Measurements from ENCODE around the gene RAB24. TPM values are rescaled to one million over a fixed set of nuclear protein-coding genes. Genes with fewer than 3 reads are reported as not detected.
A peak's percentile ranks its signal among the peaks of the same experiment; 100 is the strongest.

Gene RAB24
- polyA plus RNA-seq, 1 donor from 2014 or later = 79.0 TPM

DNA sequence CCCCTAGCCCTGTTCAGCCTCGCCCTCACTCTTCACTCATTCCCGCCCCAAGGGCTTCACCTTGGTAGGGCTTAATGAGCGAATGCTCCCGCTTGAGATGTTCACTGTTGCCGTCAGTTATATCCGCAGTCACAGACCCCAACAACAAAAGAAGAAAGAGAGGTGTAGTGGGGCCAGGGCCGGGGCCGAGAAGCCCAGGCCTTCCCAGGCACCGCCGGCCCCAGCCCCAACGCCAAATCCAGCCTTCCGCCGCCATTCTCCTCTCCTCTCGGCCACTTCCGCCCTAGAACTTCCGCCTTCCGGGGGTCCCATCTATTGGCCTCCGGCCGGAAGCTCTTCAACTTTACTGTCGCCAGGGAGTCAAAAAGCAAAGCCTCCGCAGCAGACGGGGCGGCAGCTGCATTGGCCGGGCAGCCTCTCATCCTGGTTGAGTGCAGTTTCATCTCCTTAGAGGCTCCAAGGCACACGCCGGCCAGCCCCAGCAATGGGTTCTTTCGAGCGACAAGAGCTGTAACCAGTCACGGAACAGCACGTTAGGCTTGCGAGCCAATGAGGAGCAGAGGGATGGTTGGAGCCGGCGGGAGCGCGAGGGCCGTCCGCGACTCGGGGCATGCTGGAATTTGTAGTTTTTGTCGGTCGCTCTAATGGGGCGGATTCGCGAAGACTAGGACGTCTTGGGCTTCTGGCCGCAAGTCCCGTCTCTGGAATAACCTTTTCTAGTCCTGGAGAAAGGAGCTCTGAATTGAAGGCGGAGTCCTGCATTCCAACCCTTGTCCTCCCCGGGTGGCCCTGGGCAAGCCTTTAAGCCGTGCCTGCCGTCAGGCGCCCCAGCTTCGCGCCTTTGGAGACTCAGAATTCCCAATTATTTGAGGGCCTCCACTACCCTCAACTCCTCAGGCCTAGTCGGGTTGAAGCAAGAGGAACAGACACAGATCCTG, 48.1 kb upstream of the RAB24 start, which contains the start of gene LMAN2:
TSS of gene LMAN2 (minus strand) at position 277 of the 938 bp plus-strand sequence. CDS start at position 256, 21 bp downstream.
- Histone ChIP-seq H3K27me3 (ENCODE audit: insufficient read depth, low read depth, low read length) (no peaks in the 10 kb centered on the region), H3K4me2 (ENCODE audit: low read length) (peak within 1 kb of the TSS; percentile 74), H2AFZ (ENCODE audit: low read depth, low read length) (peak within 1 kb of the TSS; percentile 86), H3F3A (ENCODE audit: insufficient read depth, low read length, poor library complexity, severe bottlenecking) (no peaks in the 10 kb centered on the region), H4K20me1 (ENCODE audit: insufficient read depth) (no peaks in the 10 kb centered on the region), H3K27ac (ENCODE audit: low read length) (peak within 1 kb of the TSS; percentile 91), H3K36me3 (ENCODE audit: insufficient read depth, low read length) (no peaks in the 10 kb centered on the region), H3K9me3 (ENCODE audit: low read length) (no peaks in the 10 kb centered on the region), H3K9me2 (ENCODE audit: insufficient read depth, low read length) (no peaks in the 10 kb centered on the region), H3K4me3 (ENCODE audit: low read length) (peak within 1 kb of the TSS; percentile 84), H3K79me2 (replicated peaks; ENCODE audit: insufficient read depth, low read length) (peaks cover 33% of the 10 kb centered on the region), H3K9ac (ENCODE audit: low read length) (peak within 1 kb of the TSS; percentile 88)
- peak; percentile 50 for TF ChIP-seq TAF1 (IDR thresholded peaks at IDR 0.05; ENCODE audit: low read depth)
- TF ChIP-seq POLR2AphosphoS5 (IDR thresholded peaks at IDR 0.05) = peak; percentile 90
- peak; percentile 80 for TF ChIP-seq MXI1 (conservative IDR thresholded peaks at IDR 0.05; ENCODE audit: poor library complexity, severe bottlenecking)
- TF ChIP-seq EZH2 (IDR thresholded peaks at IDR 0.05; ENCODE audit: borderline replicate concordance, insufficient read depth, low read length, poor library complexity, severe bottlenecking) = no peak
- TF ChIP-seq RAD21 (conservative IDR thresholded peaks at IDR 0.05) = peak; percentile 52
- TF ChIP-seq, protein P1, sequence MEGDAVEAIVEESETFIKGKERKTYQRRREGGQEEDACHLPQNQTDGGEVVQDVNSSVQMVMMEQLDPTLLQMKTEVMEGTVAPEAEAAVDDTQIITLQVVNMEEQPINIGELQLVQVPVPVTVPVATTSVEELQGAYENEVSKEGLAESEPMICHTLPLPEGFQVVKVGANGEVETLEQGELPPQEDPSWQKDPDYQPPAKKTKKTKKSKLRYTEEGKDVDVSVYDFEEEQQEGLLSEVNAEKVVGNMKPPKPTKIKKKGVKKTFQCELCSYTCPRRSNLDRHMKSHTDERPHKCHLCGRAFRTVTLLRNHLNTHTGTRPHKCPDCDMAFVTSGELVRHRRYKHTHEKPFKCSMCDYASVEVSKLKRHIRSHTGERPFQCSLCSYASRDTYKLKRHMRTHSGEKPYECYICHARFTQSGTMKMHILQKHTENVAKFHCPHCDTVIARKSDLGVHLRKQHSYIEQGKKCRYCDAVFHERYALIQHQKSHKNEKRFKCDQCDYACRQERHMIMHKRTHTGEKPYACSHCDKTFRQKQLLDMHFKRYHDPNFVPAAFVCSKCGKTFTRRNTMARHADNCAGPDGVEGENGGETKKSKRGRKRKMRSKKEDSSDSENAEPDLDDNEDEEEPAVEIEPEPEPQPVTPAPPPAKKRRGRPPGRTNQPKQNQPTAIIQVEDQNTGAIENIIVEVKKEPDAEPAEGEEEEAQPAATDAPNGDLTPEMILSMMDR (IDR thresholded peaks at IDR 0.05; ENCODE audit: poor library complexity, severe bottlenecking) = peak; percentile 32
- TF ChIP-seq REST (IDR thresholded peaks at IDR 0.05; ENCODE audit: borderline replicate concordance) = no peak
- TF ChIP-seq EP300 (conservative IDR thresholded peaks at IDR 0.05; ENCODE audit: poor library complexity, severe bottlenecking) = peak; percentile 46
- peak; percentile 41 for TF ChIP-seq SMC3 (conservative IDR thresholded peaks at IDR 0.05; ENCODE audit: poor library complexity)

- TF ChIP-seq REST (IDR thresholded peaks at IDR 0.05; ENCODE audit: borderline replicate concordance) (no peak), RAD21 (conservative IDR thresholded peaks at IDR 0.05) (no peak), EP300 (conservative IDR thresholded peaks at IDR 0.05; ENCODE audit: poor library complexity, severe bottlenecking) (no peak), SMC3 (conservative IDR thresholded peaks at IDR 0.05; ENCODE audit: poor library complexity) (no peak), EZH2 (IDR thresholded peaks at IDR 0.05; ENCODE audit: borderline replicate concordance, insufficient read depth, low read length, poor library complexity, severe bottlenecking) (no peak), TAF1 (IDR thresholded peaks at IDR 0.05; ENCODE audit: low read depth) (no peak), MXI1 (conservative IDR thresholded peaks at IDR 0.05; ENCODE audit: poor library complexity, severe bottlenecking) (no peak), POLR2AphosphoS5 (IDR thresholded peaks at IDR 0.05) (no peak)
- TF ChIP-seq, protein P1 (IDR thresholded peaks at IDR 0.05; ENCODE audit: poor library complexity, severe bottlenecking) = no peak
- peaks cover 39% of the 10 kb centered on the region for H3K79me2 ChIP-seq (replicated peaks; ENCODE audit: insufficient read depth, low read length)
- H3K36me3 ChIP-seq (ENCODE audit: insufficient read depth, low read length) = no peaks in the 10 kb centered on the region
- peak overlapping the region; percentile 86 for H2AFZ ChIP-seq (ENCODE audit: low read depth, low read length)
- H3F3A ChIP-seq (ENCODE audit: insufficient read depth, low read length, poor library complexity, severe bottlenecking) = no peaks in the 10 kb centered on the region
- H4K20me1 ChIP-seq (ENCODE audit: insufficient read depth) = no peaks in the 10 kb centered on the region
- H3K9ac ChIP-seq (ENCODE audit: low read length) = peak overlapping the region; percentile 88
- peak overlapping the region; percentile 91 for H3K27ac ChIP-seq (ENCODE audit: low read length)
- H3K9me2 ChIP-seq (ENCODE audit: insufficient read depth, low read length) = no peaks in the 10 kb centered on the region
- H3K4me2 ChIP-seq (ENCODE audit: low read length) = peak overlapping the region; percentile 74
- peak overlapping the region; percentile 84 for H3K4me3 ChIP-seq (ENCODE audit: low read length)
- no peaks in the 10 kb centered on the region for H3K27me3 ChIP-seq (ENCODE audit: insufficient read depth, low read depth, low read length)
- H3K9me3 ChIP-seq (ENCODE audit: low read length) = no peaks in the 10 kb centered on the region
Measured at GRCh38 chr5:177350776-177351391, 47.4 kb upstream of the RAB24 start.

Measured in neural cell (in vitro differentiated cells).